K562 (cell line): ENCODE data around the gene HLA-DOB. TPM values are rescaled to one million over a fixed set of nuclear protein-coding genes. Genes with fewer than 3 reads are reported as not detected.

Experiments used
- ATAC-seq: fragments of 200-7000 bp; cut with Tn5 transposase; 3 replicates; pipeline ENCODE4 v1.9.1; 2020; ENCODE audit warnings: moderate library complexity
- BruUV-seq: library from RNA; stranded (reverse); fragments of 400-500 nt; replicated peaks from 2 replicates; lab custom pipeline; 2021; lab: Mats Ljungman, UMichigan
- CTCF ChIA-PET: fragments of 300-600 bp; formaldehyde crosslinking; extraction: SDS; loops from one replicate; lab custom pipeline; 2021; ENCODE audit warnings: low intra/inter-chr PET ratio; lab: Yijun Ruan, JAX
- POLR2A ChIA-PET: fragments of 300-600, 350-650 bp; sonication (Branson Sonifier 250); formaldehyde crosslinking; extraction: SDS; loops from one replicate; lab custom pipeline; 2021; ENCODE audit warnings: antibody characterized with exemption, inconsistent platforms; lab: Yijun Ruan, JAX
- DNase-seq, 4 experiments: peaks; one replicate each; pipeline versions ENCODE4 v3.0.0 to v3.0.0-alpha.2; 2011 to 2018; ENCODE audit warnings: low spot score in 3 of 4, mixed read lengths in 3 of 4; ENCODE audit errors: extremely low read depth in 1 of 4
- FAIRE-seq: peaks from 2 replicates; lab custom pipeline; 2011; peaks lifted over from hg19 to GRCh38; lab: Jason Lieb, UNC
- H2AFZ ChIP-seq: 2 replicates; pipeline ENCODE4 v1.6.0; 2011; ENCODE audit warnings: low read depth, low read length, control low read depth, inconsistent platforms
- H3K27ac ChIP-seq: fragments of 200-600 bp; 3 replicates; pipeline ENCODE4 v1.8.0; 2011; ENCODE audit warnings: low read depth, mild to moderate bottlenecking, control low read depth, inconsistent platforms, low read length, moderate library complexity, mixed read lengths; ENCODE audit errors: extremely low read depth
- H3K27me3 ChIP-seq, 2 experiments: fragments of 300-600 bp in 1 of 2; 2 replicates in 1 of 2; 3 replicates in 1 of 2; pipeline versions ENCODE4 v1.6.0 to v1.8.0; 2011; ENCODE audit warnings: inconsistent platforms in 2 of 2, low read length in 2 of 2, mild to moderate bottlenecking in 1 of 2, mixed read lengths in 1 of 2, moderate library complexity in 1 of 2; ENCODE audit not compliant: control insufficient read depth in 2 of 2, insufficient read depth in 2 of 2
- H3K36me3 ChIP-seq: fragments of 300-600 bp; 3 replicates; pipeline ENCODE4 v1.8.0; 2011; ENCODE audit warnings: mild to moderate bottlenecking, low read length, inconsistent platforms; ENCODE audit not compliant: control insufficient read depth, insufficient read depth
- H3K4me1 ChIP-seq, 2 experiments: fragments of 200-600 bp in 1 of 2; replicated peaks in 1 of 2; 2 replicates in 1 of 2; 3 replicates in 1 of 2; pipeline versions ENCODE4 v1.5.1 to v1.8.0; 2011; ENCODE audit warnings: inconsistent platforms in 2 of 2, low read length in 2 of 2, mild to moderate bottlenecking in 1 of 2, mixed read lengths in 1 of 2, moderate library complexity in 1 of 2; ENCODE audit not compliant: control insufficient read depth in 2 of 2, insufficient read depth in 2 of 2
- H3K4me2 ChIP-seq: 2 replicates; pipeline ENCODE4 v1.6.1; 2011; ENCODE audit warnings: low read length, control low read depth, inconsistent platforms, mixed read lengths; ENCODE audit not compliant: insufficient read depth
- H3K4me3 ChIP-seq: fragments of 200-600 bp; sonication (generic), shearing (Covaris generic); 2 replicates; pipeline ENCODE4 v1.5.1; 2016; ENCODE audit warnings: control low read depth, inconsistent platforms
- H3K79me2 ChIP-seq: fragments of 200-600 bp; 3 replicates; pipeline ENCODE4 v1.8.0; 2011; ENCODE audit warnings: low read length, inconsistent platforms; ENCODE audit not compliant: control insufficient read depth, insufficient read depth
- H3K9ac ChIP-seq, 2 experiments: 2 replicates each; pipeline versions ENCODE4 v1.6.0 to v1.6.1; 2011; ENCODE audit warnings: low read depth in 2 of 2, low read length in 2 of 2, control low read depth in 1 of 2, inconsistent platforms in 1 of 2, mild to moderate bottlenecking in 1 of 2, mixed read lengths in 1 of 2; ENCODE audit not compliant: insufficient read depth in 1 of 2
- H3K9me1 ChIP-seq: one replicate; pipeline ENCODE4 v1.6.0; 2011; ENCODE audit warnings: inconsistent platforms, mild to moderate bottlenecking, low read length, moderate library complexity; ENCODE audit not compliant: control insufficient read depth, insufficient read depth
- H3K9me3 ChIP-seq: replicated peaks from 2 replicates; pipeline ENCODE4 v1.5.1; 2011; ENCODE audit warnings: low read depth, low read length, inconsistent platforms; ENCODE audit not compliant: control insufficient read depth, insufficient read depth
- H4K20me1 ChIP-seq: replicated peaks from 2 replicates; pipeline ENCODE4 v1.6.1; 2011; ENCODE audit warnings: low read length, inconsistent platforms, mixed read lengths; ENCODE audit not compliant: control insufficient read depth, insufficient read depth
- CGGBP1 ChIP-seq: fragments of 250-450 bp; sonication (Bioruptor Pico); IDR thresholded peaks from 2 replicates; pipeline ENCODE4 v1.9.0; 2021; ENCODE audit warnings: mild to moderate bottlenecking
- CREM ChIP-seq: IDR thresholded peaks from 2 replicates; pipeline ENCODE4 v1.6.1; 2014; ENCODE audit warnings: antibody characterized with exemption, low read depth
- DIDO1 ChIP-seq: fragments of 450-650 bp; IDR thresholded peaks from 2 replicates; pipeline ENCODE4 v1.6.1; 2016; ENCODE audit warnings: low read depth, missing biosample characterization, missing genetic modification characterization
- KDM1A ChIP-seq, 2 experiments: fragments of 450-650 bp; IDR thresholded peaks; 2 replicates each; pipeline ENCODE4 v1.6.1; 2016; ENCODE audit warnings: mild to moderate bottlenecking in 2 of 2
- RHOXF2B ChIP-seq: fragments of 250-450 bp; sonication (Bioruptor Pico); conservative IDR thresholded peaks from 2 replicates; pipeline ENCODE4 v1.5.1; 2021
- ZNF398 ChIP-seq: fragments of 250-450 bp; sonication (Bioruptor Pico); IDR thresholded peaks from 2 replicates; pipeline ENCODE4 v1.8.0; 2021; ENCODE audit warnings: moderate library complexity, mild to moderate bottlenecking, inconsistent platforms
- WGBS: fragments of 100-300 bp; shearing (Covaris generic); methylation state at CpG from one replicate; pipeline ENCODE4 v1.1.6; 2016; ENCODE audit warnings: low coverage, mixed read lengths; ENCODE audit not compliant: insufficient coverage; ENCODE audit errors: missing lambda C conversion rate; 5-methylcytosine and 5-hydroxymethylcytosine counted together
- in situ Hi-C: fragments of 300-500 bp; cut with MboI; formaldehyde crosslinking; loops from 4 replicates; pipeline ENCODE4 v1.15.0; 2018; ENCODE audit warnings: inconsistent platforms, mixed read lengths
- intact Hi-C: fragments of 100-400 bp; cut with micrococcal nuclease; formaldehyde crosslinking; loops from 2 replicates; pipeline ENCODE4 v1.14.2; 2022
- polyA plus RNA-seq, 8 experiments: library from polyadenylated mRNA; depleted of rRNA in 4 of 8; stranded (reverse) in 5 of 8; unstranded in 3 of 8; fragments of >200 nt; fragmentation: Nextera tagmentation in 2 of 8; fragmentation: Illumina TruSeq in 1 of 8; extraction: Ambion mirVana in 2 of 8; extraction: Trizol in 1 of 8; gene quantifications; 2 replicates each; pipeline versions ENCODE4 v1.2.1 to v1.2.3, GENCODE V29; 2011 to 2014; ENCODE audit warnings: inconsistent platforms in 1 of 8, missing spikeins in 1 of 8
- total RNA-seq, 7 experiments: library from RNA; depleted of rRNA in 6 of 7; stranded (reverse); fragments of >200 nt in 6 of 7; fragmentation: Illumina TruSeq in 2 of 7; extraction: Trizol in 2 of 7; gene quantifications; 2 replicates each; pipeline versions ENCODE4 v1.2.1 to v1.2.3, GENCODE V29; 2011 to 2021; ENCODE audit warnings: low replicate concordance in 1 of 7

The HLA-DOB gene
- total and polyA plus RNA-seq, 9 of the 15 experiments (the other 6 are each of a cell fraction or from before 2014, with no cell fraction given) = 1.2 to 4.0 (median 2.5) TPM

- H3K9me3 ChIP-seq = no peaks in the 10 kb centered on the region
- BruUV-seq = no TSS peak
- no peak overlapping the region for H3K4me3 ChIP-seq
- intact Hi-C loops (no loop called here), in situ Hi-C loops (no loop called here)
- no peak for DNase-seq
- TF ChIP-seq CREM (no peak), KDM1A (IDR thresholded peaks at IDR 0.05) (no peak), CGGBP1 (CRISPR knock-in tag) (no peak), DIDO1 (no peak), ZNF398 (CRISPR knock-in tag) (no peak), RHOXF2B (CRISPR knock-in tag) (no peak)
- CTCF ChIA-PET = interaction anchor here (0.5 kb wide), 1 partner anchor 174 kb away, joined by 3 read pairs; no protein-coding TSS in a partner anchor
- no peak overlapping the region for H2AFZ ChIP-seq
- no peaks in the 10 kb centered on the region for H3K9me1 ChIP-seq
- no peak overlapping the region for H3K4me2 ChIP-seq
- ATAC-seq = no peak
- H3K9ac ChIP-seq = no peak overlapping the region
- peaks cover 4 to 11% of the 10 kb centered on the region in 2 experiments; a peak in 3 of 5 replicates for H3K27me3 ChIP-seq
- POLR2A ChIA-PET = no interaction called here
- no peaks in the 10 kb centered on the region for H4K20me1 ChIP-seq
- H3K27ac ChIP-seq = no peak overlapping the region
- H3K4me1 ChIP-seq = no peaks in the 10 kb centered on the region
- H3K79me2 ChIP-seq = no peaks in the 10 kb centered on the region
- no peak for FAIRE-seq
- 0% methylated on average over 1 of the region's 1 CpG for WGBS
- H3K36me3 ChIP-seq = no peaks in the 10 kb centered on the region
These were observed 42.4 kb downstream of the HLA-DOB start for GRCh38 chr6:32774426-32774825.
